GM12878 (cell line): Measurements from ENCODE around the gene OOSP4B. TPM values are rescaled to one million over a fixed set of nuclear protein-coding genes. Genes with fewer than 3 reads are reported as not detected.

Experiments used
- ATAC-seq: fragments of 200-7000 bp; cut with Tn5 transposase; 3 replicates; pipeline ENCODE4 v1.9.1; 2020; ENCODE audit warnings: mild to moderate bottlenecking, moderate library complexity
- BruUV-seq: library from RNA; stranded (reverse); fragments of 400-500 nt; replicated peaks from 2 replicates; lab custom pipeline; 2021; lab: Mats Ljungman, UMichigan
- CTCF ChIA-PET: fragments of 300-600 bp; sonication (Branson Sonifier 250); formaldehyde crosslinking; extraction: SDS; loops from one replicate; lab custom pipeline; 2021; ENCODE audit warnings: inconsistent platforms; lab: Yijun Ruan, JAX
- POLR2A ChIA-PET: fragments of 350-600 bp; formaldehyde crosslinking; extraction: SDS; loops from one replicate; lab custom pipeline; 2021; ENCODE audit warnings: inconsistent platforms; lab: Charles Lee
- RAD21 ChIA-PET: fragments of 300-600 bp; sonication (Branson Sonifier 250); formaldehyde crosslinking; loops from one replicate; lab custom pipeline; 2023; ENCODE audit warnings: antibody characterized with exemption; ENCODE audit not compliant: unreplicated experiment; lab: Charles Lee
- SMC1A ChIA-PET: fragments of 300-600 bp; sonication (Branson Sonifier 250); formaldehyde crosslinking; loops from one replicate; lab custom pipeline; 2023; ENCODE audit not compliant: unreplicated experiment, uncharacterized antibody; lab: Charles Lee
- DNase-seq: peaks from one replicate; pipeline ENCODE4 v3.0.0-alpha.2; 2011; ENCODE audit warnings: low read depth, low spot score
- FAIRE-seq: peaks from 3 replicates; lab custom pipeline; 2011; peaks lifted over from hg19 to GRCh38; lab: Jason Lieb, UNC
- H2AFZ ChIP-seq: 2 replicates; pipeline ENCODE4 v1.6.0; 2011; ENCODE audit warnings: low read depth, low read length, control low read depth; ENCODE audit not compliant: control insufficient read depth
- H3K27ac ChIP-seq: 2 replicates; pipeline ENCODE4 v1.5.1; 2011; ENCODE audit warnings: control low read depth; ENCODE audit not compliant: control insufficient read depth, insufficient read depth
- H3K27me3 ChIP-seq, 2 experiments: replicated peaks in 1 of 2; 2 replicates each; pipeline versions ENCODE4 v1.6.0 to v1.6.1; 2011; ENCODE audit warnings: low read length in 1 of 2; ENCODE audit not compliant: control insufficient read depth in 2 of 2, insufficient read depth in 2 of 2
- H3K36me3 ChIP-seq, 2 experiments: 2 replicates each; pipeline ENCODE4 v1.5.1; 2011; ENCODE audit warnings: low read length in 1 of 2; ENCODE audit not compliant: control insufficient read depth in 2 of 2, insufficient read depth in 2 of 2
- H3K4me1 ChIP-seq: 2 replicates; pipeline ENCODE4 v1.6.1; 2011; ENCODE audit warnings: mild to moderate bottlenecking, low read length, moderate library complexity, mixed read lengths; ENCODE audit not compliant: control insufficient read depth, insufficient read depth
- H3K4me2 ChIP-seq: 2 replicates; pipeline ENCODE4 v1.6.0; 2011; ENCODE audit warnings: control low read depth; ENCODE audit not compliant: control insufficient read depth, insufficient read depth
- H3K4me3 ChIP-seq: fragments of 200-600 bp; sonication (generic); 2 replicates; pipeline ENCODE4 v1.5.1; 2016
- H3K79me2 ChIP-seq: 2 replicates; pipeline ENCODE4 v1.6.0; 2011; ENCODE audit warnings: low read length; ENCODE audit not compliant: control insufficient read depth, insufficient read depth
- H3K9ac ChIP-seq: 2 replicates; pipeline ENCODE4 v1.8.0; 2011; ENCODE audit warnings: low read length, control low read depth, mixed read lengths; ENCODE audit not compliant: control insufficient read depth, insufficient read depth
- H3K9me3 ChIP-seq: replicated peaks from 3 replicates; pipeline ENCODE4 v1.5.1; 2011; ENCODE audit warnings: mild to moderate bottlenecking, low read length; ENCODE audit not compliant: control insufficient read depth, insufficient read depth
- H4K20me1 ChIP-seq: 2 replicates; pipeline ENCODE4 v1.6.0; 2011; ENCODE audit not compliant: control insufficient read depth, insufficient read depth
- CHD2 ChIP-seq: IDR thresholded peaks from 2 replicates; pipeline ENCODE4 v1.6.1; 2011; ENCODE audit warnings: low read depth, low read length, improper control_type of control experiment, borderline replicate concordance
- EGR1 ChIP-seq, 2 experiments: IDR thresholded peaks; 1 replicate in 1 of 2; 2 replicates in 1 of 2; pipeline ENCODE4 v1.6.1; 2011 to 2012; ENCODE audit warnings: low read depth in 2 of 2, low read length in 2 of 2, borderline replicate concordance in 1 of 2, mild to moderate bottlenecking in 1 of 2, moderate library complexity in 1 of 2
- ETV6 ChIP-seq, 2 experiments: fragments of 450-650 bp in 1 of 2; IDR thresholded peaks in 1 of 2; conservative IDR thresholded peaks in 1 of 2; 2 replicates each; pipeline ENCODE4 v1.6.1; 2014; ENCODE audit warnings: antibody characterized with exemption in 1 of 2, borderline replicate concordance in 1 of 2, low read depth in 1 of 2, mild to moderate bottlenecking in 1 of 2, moderate library complexity in 1 of 2
- KDM1A ChIP-seq: fragments of 200-600 bp; sonication (generic); IDR thresholded peaks from 2 replicates; pipeline ENCODE4 v1.6.1; 2016; ENCODE audit warnings: borderline replicate concordance
- MEF2A ChIP-seq: IDR thresholded peaks from 2 replicates; pipeline ENCODE4 v1.6.1; 2011; ENCODE audit warnings: low read depth, mild to moderate bottlenecking, low read length, moderate library complexity; ENCODE audit not compliant: insufficient read depth
- NR2F1 ChIP-seq: fragments of 450-650 bp; conservative IDR thresholded peaks from 2 replicates; pipeline ENCODE4 v1.6.1; 2017; ENCODE audit warnings: mild to moderate bottlenecking
- RB1 ChIP-seq: fragments of 450-650 bp; formaldehyde crosslinking; IDR thresholded peaks from 2 replicates; pipeline ENCODE4 v1.6.1; 2017; ENCODE audit warnings: mild to moderate bottlenecking, borderline replicate concordance
- SIN3A ChIP-seq: IDR thresholded peaks from 2 replicates; pipeline ENCODE4 v1.6.1; 2012; ENCODE audit warnings: low read depth, low read length, improper control_type of control experiment
- SREBF1 ChIP-seq: IDR thresholded peaks from 2 replicates; pipeline ENCODE4 v1.6.1; 2012; ENCODE audit warnings: mild to moderate bottlenecking, low read length
- SREBF2 ChIP-seq: IDR thresholded peaks from 2 replicates; pipeline ENCODE4 v1.6.1; 2012; ENCODE audit warnings: mild to moderate bottlenecking, low read length
- SUPT20H ChIP-seq: IDR thresholded peaks from 2 replicates; pipeline ENCODE4 v1.6.1; 2011; ENCODE audit warnings: low read depth, mild to moderate bottlenecking, low read length, moderate library complexity, borderline replicate concordance; ENCODE audit not compliant: control insufficient read depth
- ZSCAN29 ChIP-seq: fragments of 450-650 bp; IDR thresholded peaks from 2 replicates; pipeline ENCODE4 v1.6.1; 2017; ENCODE audit warnings: mild to moderate bottlenecking, moderate library complexity
- WGBS: methylation state at CpG from one replicate; pipeline ENCODE4 v1.1.6; 2016; ENCODE audit warnings: low lambda C conversion rate; ENCODE audit not compliant: insufficient replicate concordance, insufficient coverage; ENCODE audit errors: missing lambda C conversion rate; 5-methylcytosine and 5-hydroxymethylcytosine counted together
- in situ Hi-C: fragments of 300-500 bp; cut with MboI; formaldehyde crosslinking; loops from 9 replicates; pipeline ENCODE4 v1.14.3; 2018; ENCODE audit warnings: mixed read lengths
- intact Hi-C: fragments of 100-400 bp; cut with micrococcal nuclease; formaldehyde crosslinking; loops from one replicate; pipeline ENCODE4 v1.14.2; 2022; ENCODE audit not compliant: unreplicated experiment
- polyA plus RNA-seq, 11 experiments: library from polyadenylated mRNA; depleted of rRNA in 4 of 11; unstranded in 6 of 11; stranded (reverse) in 5 of 11; fragments of >200 nt; fragmentation: Nextera tagmentation in 4 of 11; fragmentation: Illumina TruSeq in 1 of 11; extraction: Ambion mirVana in 4 of 11; extraction: Trizol in 1 of 11; gene quantifications; 1 replicate in 1 of 11; 2 replicates in 10 of 11; pipeline versions ENCODE4 v1.2.1 to v1.2.3, GENCODE V29; 2011 to 2016; ENCODE audit warnings: inconsistent platforms in 2 of 11, missing spikeins in 2 of 11, low read depth in 1 of 11
- total RNA-seq, 4 experiments: library from RNA; depleted of rRNA in 3 of 4; stranded (reverse); fragments of >200 nt in 3 of 4; fragmentation: Illumina TruSeq in 1 of 4; extraction: Trizol in 1 of 4; gene quantifications; 2 replicates each; pipeline versions ENCODE4 v1.2.1 to v1.2.3, GENCODE V29; 2013 to 2021
- TF ChIP-seq, protein P1 (sequence below): fragments of 450-650 bp; conservative IDR thresholded peaks from 2 replicates; pipeline ENCODE4 v1.6.1; 2017; ENCODE audit warnings: mild to moderate bottlenecking, moderate library complexity
- TF ChIP-seq, protein P2 (sequence below): fragments of 450-650 bp; IDR thresholded peaks from 2 replicates; pipeline ENCODE4 v1.6.1; 2017; ENCODE audit warnings: borderline replicate concordance
- TF ChIP-seq, protein P3 (sequence below): fragments of 150-350 bp; IDR thresholded peaks from 2 replicates; pipeline ENCODE4 v1.6.1; 2016; ENCODE audit warnings: low read depth, low read length

Gene OOSP4B
- total and polyA plus RNA-seq, 10 of the 15 experiments (the other 5 are each of a cell fraction or from before 2014, with no cell fraction given) = not detected

DNA sequence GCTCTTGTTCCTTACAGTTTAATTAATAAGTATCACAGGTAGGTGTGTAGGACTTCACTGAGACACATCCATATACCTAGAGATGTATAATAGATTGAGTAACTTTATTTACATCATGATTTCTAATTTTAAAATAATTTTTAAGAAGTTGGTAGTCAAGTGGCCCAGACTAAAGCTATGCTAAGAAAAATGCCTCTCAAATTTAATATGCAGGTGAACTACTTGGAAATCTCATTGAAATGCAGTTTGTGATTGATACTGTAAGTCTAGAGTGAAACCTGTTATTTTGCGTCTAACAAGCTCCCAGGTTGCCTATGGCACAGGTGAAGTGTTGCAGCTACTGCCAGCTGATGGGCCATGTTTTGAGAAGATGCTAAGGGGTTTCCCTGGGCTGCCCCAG is at the start of gene OOSP4B (continued):
- TF ChIP-seq SIN3A = no peak
- TF ChIP-seq, protein P1, sequence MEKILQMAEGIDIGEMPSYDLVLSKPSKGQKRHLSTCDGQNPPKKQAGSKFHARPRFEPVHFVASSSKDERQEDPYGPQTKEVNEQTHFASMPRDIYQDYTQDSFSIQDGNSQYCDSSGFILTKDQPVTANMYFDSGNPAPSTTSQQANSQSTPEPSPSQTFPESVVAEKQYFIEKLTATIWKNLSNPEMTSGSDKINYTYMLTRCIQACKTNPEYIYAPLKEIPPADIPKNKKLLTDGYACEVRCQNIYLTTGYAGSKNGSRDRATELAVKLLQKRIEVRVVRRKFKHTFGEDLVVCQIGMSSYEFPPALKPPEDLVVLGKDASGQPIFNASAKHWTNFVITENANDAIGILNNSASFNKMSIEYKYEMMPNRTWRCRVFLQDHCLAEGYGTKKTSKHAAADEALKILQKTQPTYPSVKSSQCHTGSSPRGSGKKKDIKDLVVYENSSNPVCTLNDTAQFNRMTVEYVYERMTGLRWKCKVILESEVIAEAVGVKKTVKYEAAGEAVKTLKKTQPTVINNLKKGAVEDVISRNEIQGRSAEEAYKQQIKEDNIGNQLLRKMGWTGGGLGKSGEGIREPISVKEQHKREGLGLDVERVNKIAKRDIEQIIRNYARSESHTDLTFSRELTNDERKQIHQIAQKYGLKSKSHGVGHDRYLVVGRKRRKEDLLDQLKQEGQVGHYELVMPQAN = no peak
- TF ChIP-seq, protein P2, sequence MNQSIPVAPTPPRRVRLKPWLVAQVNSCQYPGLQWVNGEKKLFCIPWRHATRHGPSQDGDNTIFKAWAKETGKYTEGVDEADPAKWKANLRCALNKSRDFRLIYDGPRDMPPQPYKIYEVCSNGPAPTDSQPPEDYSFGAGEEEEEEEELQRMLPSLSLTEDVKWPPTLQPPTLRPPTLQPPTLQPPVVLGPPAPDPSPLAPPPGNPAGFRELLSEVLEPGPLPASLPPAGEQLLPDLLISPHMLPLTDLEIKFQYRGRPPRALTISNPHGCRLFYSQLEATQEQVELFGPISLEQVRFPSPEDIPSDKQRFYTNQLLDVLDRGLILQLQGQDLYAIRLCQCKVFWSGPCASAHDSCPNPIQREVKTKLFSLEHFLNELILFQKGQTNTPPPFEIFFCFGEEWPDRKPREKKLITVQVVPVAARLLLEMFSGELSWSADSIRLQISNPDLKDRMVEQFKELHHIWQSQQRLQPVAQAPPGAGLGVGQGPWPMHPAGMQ = no peak
- TF ChIP-seq EGR1 (IDR thresholded peaks at IDR 0.05; ENCODE audit: borderline replicate concordance in 1 of 2, low read depth in 2 of 2, low read length in 2 of 2) = no peak
- no peak for TF ChIP-seq NR2F1
- TF ChIP-seq SREBF1 = no peak

DNA sequence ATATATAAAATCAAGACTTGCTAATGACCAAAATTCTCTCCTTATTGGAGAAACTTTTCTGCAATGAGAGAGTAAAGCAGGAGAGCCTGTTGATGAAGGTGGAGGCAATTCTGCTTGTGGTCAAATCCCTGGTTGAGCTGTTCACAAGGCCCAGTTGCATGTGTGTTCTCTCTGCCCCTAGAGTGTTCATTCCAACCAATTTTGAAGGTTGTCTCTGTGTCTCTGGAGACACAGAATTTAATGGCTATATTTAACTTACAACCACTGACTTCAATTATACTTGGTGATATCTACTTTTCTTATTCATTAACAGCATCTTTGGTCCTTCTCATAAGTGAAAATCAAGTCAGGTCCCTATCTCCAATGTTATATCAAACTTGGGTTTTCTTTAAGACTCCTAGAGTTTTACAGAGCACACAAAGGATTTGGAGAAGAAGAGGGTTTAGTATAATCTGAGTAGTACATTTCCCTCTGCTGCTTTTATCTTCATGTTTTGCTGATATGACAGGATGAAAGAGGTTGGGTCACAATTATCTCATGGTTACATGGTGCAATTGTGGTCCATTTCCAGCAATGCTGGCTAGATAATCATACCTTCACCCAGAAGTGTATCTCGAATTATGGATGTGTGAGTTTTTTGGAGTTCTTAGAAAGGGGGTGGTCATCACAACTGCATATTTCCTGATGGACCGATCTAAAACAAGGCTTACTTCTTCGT is 49.1 kb upstream of the OOSP4B start:
- ATAC-seq (no peak), FAIRE-seq (no peak), DNase-seq (no peak)
- Histone ChIP-seq H2AFZ (no peak overlapping the region), H3K9me3 (no peaks in the 10 kb centered on the region), H3K4me1 (no peaks in the 10 kb centered on the region), H3K4me3 (no peak overlapping the region), H3K79me2 (no peaks in the 10 kb centered on the region), H3K27me3 (no peaks in the 10 kb centered on the region; a peak in 1 of 4 replicates), H3K4me2 (no peak overlapping the region), H3K9ac (no peak overlapping the region), H3K36me3 (no peaks in the 10 kb centered on the region), H3K27ac (no peak overlapping the region), H4K20me1 (no peaks in the 10 kb centered on the region)
- RAD21 ChIA-PET = no interaction called here
- SMC1A ChIA-PET = no interaction called here
- POLR2A ChIA-PET = no interaction called here
- in situ Hi-C loops (no loop called here), intact Hi-C loops (no loop called here)
- TF ChIP-seq ZSCAN29 (no peak), KDM1A (no peak), MEF2A (no peak), ETV6 (conservative IDR thresholded peaks at IDR 0.05 in 1 of 2, IDR thresholded peaks at IDR 0.05 in 1 of 2; ENCODE audit: borderline replicate concordance in 1 of 2, low read depth in 1 of 2) (no peak), CHD2 (no peak), RB1 (no peak), SUPT20H (no peak), SREBF2 (no peak)
- TF ChIP-seq, protein P3, sequence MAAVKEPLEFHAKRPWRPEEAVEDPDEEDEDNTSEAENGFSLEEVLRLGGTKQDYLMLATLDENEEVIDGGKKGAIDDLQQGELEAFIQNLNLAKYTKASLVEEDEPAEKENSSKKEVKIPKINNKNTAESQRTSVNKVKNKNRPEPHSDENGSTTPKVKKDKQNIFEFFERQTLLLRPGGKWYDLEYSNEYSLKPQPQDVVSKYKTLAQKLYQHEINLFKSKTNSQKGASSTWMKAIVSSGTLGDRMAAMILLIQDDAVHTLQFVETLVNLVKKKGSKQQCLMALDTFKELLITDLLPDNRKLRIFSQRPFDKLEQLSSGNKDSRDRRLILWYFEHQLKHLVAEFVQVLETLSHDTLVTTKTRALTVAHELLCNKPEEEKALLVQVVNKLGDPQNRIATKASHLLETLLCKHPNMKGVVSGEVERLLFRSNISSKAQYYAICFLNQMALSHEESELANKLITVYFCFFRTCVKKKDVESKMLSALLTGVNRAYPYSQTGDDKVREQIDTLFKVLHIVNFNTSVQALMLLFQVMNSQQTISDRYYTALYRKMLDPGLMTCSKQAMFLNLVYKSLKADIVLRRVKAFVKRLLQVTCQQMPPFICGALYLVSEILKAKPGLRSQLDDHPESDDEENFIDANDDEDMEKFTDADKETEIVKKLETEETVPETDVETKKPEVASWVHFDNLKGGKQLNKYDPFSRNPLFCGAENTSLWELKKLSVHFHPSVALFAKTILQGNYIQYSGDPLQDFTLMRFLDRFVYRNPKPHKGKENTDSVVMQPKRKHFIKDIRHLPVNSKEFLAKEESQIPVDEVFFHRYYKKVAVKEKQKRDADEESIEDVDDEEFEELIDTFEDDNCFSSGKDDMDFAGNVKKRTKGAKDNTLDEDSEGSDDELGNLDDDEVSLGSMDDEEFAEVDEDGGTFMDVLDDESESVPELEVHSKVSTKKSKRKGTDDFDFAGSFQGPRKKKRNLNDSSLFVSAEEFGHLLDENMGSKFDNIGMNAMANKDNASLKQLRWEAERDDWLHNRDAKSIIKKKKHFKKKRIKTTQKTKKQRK = no peak
- CTCF ChIA-PET = no interaction called here
- 7% methylated on average over 3 of the region's 3 CpGs for WGBS
- no TSS peak for BruUV-seq
